ENCODE measurements around the gene EGFL7.

EGFL7 gene

GRCh38 chr9:136645903-136646754 lies 16.6 kb upstream of the EGFL7 start:
- DNase-seq (ENCODE audit: low read depth), result no peak
- TF ChIP-seq, protein P1, sequence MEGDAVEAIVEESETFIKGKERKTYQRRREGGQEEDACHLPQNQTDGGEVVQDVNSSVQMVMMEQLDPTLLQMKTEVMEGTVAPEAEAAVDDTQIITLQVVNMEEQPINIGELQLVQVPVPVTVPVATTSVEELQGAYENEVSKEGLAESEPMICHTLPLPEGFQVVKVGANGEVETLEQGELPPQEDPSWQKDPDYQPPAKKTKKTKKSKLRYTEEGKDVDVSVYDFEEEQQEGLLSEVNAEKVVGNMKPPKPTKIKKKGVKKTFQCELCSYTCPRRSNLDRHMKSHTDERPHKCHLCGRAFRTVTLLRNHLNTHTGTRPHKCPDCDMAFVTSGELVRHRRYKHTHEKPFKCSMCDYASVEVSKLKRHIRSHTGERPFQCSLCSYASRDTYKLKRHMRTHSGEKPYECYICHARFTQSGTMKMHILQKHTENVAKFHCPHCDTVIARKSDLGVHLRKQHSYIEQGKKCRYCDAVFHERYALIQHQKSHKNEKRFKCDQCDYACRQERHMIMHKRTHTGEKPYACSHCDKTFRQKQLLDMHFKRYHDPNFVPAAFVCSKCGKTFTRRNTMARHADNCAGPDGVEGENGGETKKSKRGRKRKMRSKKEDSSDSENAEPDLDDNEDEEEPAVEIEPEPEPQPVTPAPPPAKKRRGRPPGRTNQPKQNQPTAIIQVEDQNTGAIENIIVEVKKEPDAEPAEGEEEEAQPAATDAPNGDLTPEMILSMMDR (IDR thresholded peaks at IDR 0.05; ENCODE audit: control insufficient read depth, extremely low read depth, insufficient read depth), result no peak
- H3K4me3 ChIP-seq (ENCODE audit: low read depth, low read length), result no peak overlapping the region

DNA sequence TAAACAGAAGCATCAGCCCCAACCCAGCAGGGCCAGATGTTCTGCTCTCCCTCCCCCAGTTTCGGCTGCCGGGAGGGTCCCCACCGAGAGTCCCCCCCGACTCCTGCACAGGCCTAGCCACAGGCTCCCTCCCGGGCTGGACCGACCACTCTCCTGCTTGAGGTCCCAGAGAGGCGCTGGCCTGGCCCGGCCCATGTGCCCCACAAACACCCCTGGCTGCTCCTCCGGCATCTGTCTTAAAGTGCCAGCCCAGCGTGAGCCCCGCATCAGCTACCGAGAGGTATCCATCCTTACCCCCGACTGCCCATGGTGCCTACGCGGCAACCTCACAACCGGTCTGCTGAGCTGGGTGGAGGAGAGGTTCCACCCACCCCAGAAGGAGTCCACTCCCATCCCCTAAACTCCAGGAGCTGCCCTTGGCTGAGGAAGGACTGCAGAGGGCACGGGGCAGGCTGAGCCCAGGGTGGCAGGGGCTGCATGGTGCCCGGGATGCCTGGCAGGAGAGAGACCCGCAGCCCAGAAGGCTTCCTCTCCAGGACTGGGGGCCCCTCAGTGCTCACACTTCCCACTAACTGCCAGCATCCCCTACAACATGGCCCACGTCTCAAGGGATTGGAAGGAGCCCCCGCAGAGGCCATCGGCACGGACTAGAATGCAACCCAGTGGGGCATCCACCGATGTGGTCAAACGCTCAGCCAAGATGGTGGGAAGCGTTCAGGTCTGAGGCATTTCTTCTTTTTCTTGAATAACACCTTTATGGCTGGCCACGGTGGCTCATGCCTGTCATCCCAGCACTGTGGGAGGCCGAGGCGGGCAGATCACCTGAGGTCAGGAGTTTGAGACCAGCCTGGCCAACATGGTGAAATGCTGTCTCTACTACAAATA lies 15.6 kb upstream of the EGFL7 start:
- DNase-seq (ENCODE audit: low read depth), result no peak
- TF ChIP-seq, protein P1 (IDR thresholded peaks at IDR 0.05; ENCODE audit: control insufficient read depth, extremely low read depth, insufficient read depth), result no peak
- no peak overlapping the region for H3K4me3 ChIP-seq (ENCODE audit: low read depth, low read length)

GRCh38 chr9:136648751-136649150 lies 14.0 kb upstream of the EGFL7 start:
- no peak overlapping the region for H3K4me3 ChIP-seq (ENCODE audit: low read depth, low read length)
- DNase-seq (ENCODE audit: low read depth), result no peak
- TF ChIP-seq, protein P1 (IDR thresholded peaks at IDR 0.05; ENCODE audit: control insufficient read depth, extremely low read depth, insufficient read depth), result no peak

- TF ChIP-seq, protein P1 (IDR thresholded peaks at IDR 0.05; ENCODE audit: control insufficient read depth, extremely low read depth, insufficient read depth), result no peak
- no peak for DNase-seq (ENCODE audit: low read depth)
- no peak overlapping the region for H3K4me3 ChIP-seq (ENCODE audit: low read depth, low read length)
Observed at GRCh38 chr9:136650021-136650420, 12.7 kb upstream of the EGFL7 start.

DNA sequence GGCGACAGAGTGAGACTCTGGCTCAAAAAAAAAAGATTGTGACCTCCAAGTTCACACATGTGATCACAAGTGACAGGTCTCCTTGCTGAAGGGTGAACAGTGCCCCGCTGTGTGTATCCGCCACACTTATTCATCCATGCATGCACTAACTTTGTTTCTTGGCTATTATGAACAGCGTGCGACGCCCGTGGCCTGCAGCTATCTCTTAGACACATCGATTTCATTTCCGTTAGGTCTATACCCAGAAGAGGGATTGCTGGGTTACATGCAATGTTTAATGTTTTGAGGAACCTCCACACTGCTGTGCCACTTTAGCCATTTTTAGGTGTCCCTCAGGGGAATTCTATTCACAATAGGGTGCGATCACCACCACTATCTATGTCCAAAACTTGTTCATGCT lies 12.1 kb upstream of the EGFL7 start:
- no peak for DNase-seq (ENCODE audit: low read depth)
- TF ChIP-seq, protein P1 (IDR thresholded peaks at IDR 0.05; ENCODE audit: control insufficient read depth, extremely low read depth, insufficient read depth), result no peak
- H3K4me3 ChIP-seq (ENCODE audit: low read depth, low read length), result no peak overlapping the region

- TF ChIP-seq, protein P1 (IDR thresholded peaks at IDR 0.05; ENCODE audit: control insufficient read depth, extremely low read depth, insufficient read depth), result no peak
- H3K4me3 ChIP-seq (ENCODE audit: low read depth, low read length), result no peak overlapping the region
- DNase-seq (ENCODE audit: low read depth), result no peak
Observed at GRCh38 chr9:136651860-136652259, 10.9 kb upstream of the EGFL7 start.
